ENCODE data around the gene PIP5K1B.

DNA sequence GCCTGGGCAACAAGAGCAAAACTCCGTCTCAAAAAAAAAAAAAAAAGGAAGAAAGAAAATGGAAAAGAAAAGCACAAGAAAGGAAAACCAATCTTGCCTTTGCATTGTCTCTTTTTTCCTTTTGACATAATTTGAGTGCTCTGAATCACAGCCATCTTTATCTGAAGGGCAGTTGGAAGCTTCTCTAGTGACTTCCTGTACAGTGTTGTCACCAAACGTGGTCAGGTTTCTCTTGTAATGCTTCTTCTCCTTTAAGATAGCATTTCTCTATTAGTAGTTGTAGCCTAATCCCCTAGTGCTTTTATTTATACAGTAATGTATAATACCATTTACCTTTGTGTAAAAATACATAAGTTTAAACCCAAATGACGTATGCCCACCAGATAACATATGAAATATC lies 290.7 kb downstream of the PIP5K1B start:
- TF ChIP-seq, protein P1, sequence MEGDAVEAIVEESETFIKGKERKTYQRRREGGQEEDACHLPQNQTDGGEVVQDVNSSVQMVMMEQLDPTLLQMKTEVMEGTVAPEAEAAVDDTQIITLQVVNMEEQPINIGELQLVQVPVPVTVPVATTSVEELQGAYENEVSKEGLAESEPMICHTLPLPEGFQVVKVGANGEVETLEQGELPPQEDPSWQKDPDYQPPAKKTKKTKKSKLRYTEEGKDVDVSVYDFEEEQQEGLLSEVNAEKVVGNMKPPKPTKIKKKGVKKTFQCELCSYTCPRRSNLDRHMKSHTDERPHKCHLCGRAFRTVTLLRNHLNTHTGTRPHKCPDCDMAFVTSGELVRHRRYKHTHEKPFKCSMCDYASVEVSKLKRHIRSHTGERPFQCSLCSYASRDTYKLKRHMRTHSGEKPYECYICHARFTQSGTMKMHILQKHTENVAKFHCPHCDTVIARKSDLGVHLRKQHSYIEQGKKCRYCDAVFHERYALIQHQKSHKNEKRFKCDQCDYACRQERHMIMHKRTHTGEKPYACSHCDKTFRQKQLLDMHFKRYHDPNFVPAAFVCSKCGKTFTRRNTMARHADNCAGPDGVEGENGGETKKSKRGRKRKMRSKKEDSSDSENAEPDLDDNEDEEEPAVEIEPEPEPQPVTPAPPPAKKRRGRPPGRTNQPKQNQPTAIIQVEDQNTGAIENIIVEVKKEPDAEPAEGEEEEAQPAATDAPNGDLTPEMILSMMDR (conservative IDR thresholded peaks at IDR 0.05 in 1 of 2, IDR thresholded peaks at IDR 0.05 in 1 of 2; ENCODE audit: low read depth in 1 of 2, low read length in 2 of 2) = no peak
- TF ChIP-seq EZH2 (IDR thresholded peaks at IDR 0.05; ENCODE audit: low read length, missing control alignments) = no peak

Data from fibroblast of lung (primary cell).